Measurements from ENCODE around the gene ASTL.
"Not testable (repeated sequence)": the region's sequence is repeated elsewhere in the genome, so short reads cannot be mapped to it uniquely, and the experiment has no call there.

The ASTL gene

DNA sequence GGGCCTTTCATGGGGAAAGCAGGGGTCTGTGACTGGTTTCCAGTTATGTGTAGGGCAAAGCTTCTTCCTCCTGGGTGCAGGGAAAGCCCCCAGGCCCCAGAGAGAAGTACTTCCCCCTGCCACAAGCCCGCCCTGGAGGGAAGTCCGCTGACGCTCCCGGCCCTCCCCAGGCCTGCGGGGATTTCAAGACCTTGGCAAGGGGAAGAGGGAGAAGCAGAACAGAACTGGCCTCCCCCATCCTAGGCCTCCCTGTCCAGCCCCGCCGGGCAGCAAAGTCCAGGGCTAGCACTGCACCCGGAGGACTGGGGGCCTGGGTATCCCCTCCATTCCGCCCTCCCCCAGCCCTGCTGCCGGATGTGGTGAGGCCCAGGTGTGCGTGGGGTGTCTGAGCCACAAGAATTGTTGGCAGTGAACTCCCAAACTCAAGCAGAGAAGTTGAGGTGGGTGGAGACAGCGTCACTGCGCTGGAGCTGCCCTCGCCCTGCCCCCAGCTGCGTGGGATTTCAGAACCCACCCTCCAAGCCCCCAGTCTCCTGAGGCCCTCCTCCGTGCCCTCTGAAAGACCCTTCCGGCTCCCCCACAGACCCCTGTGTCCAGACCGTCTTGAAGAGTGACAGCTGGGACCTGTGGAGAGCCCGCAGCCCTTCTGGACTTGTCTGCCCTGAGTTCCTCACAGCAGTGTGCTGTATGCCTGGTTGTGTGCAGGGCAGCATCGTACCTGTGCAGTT, 8.0 kb upstream of the ASTL start:
- in situ Hi-C loops (cut with MboI; ENCODE audit: low sequenced_read_pairs) = no loop called here

DNA sequence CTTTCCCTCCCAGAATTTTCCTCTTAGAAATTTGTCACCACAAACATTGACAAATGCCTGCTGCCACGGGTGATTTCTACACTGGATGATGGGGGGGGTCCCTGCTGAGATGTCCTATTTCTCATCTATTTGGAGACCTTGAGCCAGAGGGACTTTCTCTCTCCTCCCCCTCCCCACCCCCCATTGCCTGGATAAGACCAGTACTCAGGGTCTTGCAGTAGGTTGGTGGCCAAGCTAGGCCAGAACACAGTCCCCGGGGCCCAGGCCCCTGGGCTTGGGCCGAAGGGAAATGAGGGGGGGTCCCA, 7.5 kb upstream of the ASTL start:
- in situ Hi-C loops (cut with MboI; ENCODE audit: low sequenced_read_pairs) = no loop called here

DNA sequence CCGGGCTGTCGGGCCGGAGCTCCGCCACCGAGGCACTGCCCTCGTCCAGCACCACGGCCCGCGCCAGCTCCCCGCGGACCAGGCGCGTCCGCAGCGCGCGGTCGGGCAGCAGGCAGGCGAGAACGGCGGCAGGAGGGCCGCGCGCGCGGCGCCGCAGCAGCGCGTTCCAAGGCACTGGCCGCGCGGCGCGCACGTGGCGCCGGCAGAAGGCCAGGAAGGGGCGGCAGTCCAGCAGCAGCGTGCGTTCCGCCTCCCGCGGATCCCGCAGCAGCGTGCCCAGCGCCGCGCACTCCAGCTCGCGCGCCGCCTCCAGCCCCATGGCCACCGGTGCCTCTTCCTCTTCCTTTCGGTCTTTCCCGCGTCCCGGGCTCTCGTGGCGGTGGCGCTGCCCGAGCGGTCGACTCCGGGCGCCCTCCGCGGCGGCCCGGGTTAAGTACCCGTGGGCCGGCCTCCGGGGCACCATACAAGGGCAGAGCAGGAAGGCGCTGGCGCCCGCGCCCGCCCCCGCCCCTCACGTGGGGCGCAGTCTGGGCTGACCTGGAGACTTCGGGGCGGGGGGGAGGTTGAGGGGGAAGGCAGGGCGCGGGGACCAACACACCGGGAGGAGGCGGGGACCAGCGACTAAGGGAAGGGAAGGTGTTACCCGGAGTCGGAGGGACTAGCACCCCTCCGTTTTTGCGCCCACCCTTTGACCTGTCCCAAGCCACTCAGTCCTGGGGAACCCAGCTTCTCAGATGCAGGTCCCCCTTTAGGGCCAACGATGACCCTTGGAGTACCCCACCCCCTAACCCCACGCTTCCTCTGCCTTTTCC, 6.9 kb upstream of the ASTL start, which contains the start of gene DUSP2:
DUSP2 (minus strand) TSS at position 405 of the 812 bp plus-strand sequence; CDS start at position 319, 86 bp downstream.
- in situ Hi-C loops (cut with MboI; ENCODE audit: low sequenced_read_pairs) = no loop called here

DNA sequence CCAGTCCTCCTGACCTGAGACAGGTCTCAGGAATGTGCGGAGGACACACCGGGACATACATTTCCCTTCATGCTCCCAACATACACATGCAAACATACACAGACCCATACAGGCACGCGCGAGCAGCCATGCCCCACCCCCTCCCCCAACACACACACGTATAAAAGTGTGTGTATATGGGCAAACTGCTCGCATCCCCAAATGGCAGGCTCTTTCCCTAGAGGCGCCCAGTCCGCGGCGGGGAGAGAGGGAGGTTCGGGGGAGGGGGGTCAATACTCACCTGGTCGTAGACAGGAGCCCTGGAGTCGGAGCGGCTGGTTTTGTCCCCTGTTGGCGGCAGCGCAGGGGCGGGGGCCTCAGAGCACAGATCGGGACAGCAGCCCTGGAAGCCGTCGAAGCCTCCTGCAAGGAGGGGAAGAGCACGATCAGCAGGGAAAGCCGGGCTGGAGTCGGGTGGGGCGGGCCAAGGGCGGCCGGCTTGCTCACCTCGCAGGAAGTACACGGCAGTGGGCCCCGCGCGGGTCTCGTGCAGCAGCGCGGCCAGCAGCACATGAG, 6.3 kb upstream of the ASTL start:
- in situ Hi-C loops (cut with MboI; ENCODE audit: low sequenced_read_pairs) = no loop called here

DNA sequence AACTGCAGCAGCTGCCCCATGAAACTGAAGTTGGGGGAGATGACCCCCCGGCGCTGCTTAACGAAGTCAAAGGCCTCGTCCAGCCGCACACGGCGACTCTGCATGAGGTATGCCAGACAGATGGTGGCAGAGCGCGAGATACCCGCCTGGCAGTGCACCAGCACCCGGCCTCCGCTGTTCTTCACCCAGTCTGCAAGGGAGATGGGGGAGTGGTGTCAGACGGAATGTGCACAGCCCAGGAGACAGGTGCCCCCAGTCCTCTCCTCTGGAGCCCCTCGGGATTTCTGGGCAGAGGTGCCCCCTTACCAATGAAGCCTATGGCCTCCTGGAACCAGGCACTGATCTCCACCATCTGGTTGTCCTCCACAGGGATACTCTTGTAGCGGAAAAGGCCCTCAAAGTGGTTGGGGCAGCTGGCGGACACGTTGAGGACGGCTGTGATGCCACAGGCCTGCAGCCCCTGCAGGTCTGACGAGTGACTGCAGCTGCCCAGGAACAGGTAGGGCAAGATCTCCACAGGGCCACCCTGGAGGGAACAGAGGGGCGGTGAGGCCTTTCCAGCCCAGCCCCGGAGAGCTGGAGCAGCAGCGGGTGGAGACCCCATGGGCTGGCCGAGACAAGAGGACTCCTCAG, 5.7 kb upstream of the ASTL start:
- in situ Hi-C loops (cut with MboI; ENCODE audit: low sequenced_read_pairs) = no loop called here

DNA sequence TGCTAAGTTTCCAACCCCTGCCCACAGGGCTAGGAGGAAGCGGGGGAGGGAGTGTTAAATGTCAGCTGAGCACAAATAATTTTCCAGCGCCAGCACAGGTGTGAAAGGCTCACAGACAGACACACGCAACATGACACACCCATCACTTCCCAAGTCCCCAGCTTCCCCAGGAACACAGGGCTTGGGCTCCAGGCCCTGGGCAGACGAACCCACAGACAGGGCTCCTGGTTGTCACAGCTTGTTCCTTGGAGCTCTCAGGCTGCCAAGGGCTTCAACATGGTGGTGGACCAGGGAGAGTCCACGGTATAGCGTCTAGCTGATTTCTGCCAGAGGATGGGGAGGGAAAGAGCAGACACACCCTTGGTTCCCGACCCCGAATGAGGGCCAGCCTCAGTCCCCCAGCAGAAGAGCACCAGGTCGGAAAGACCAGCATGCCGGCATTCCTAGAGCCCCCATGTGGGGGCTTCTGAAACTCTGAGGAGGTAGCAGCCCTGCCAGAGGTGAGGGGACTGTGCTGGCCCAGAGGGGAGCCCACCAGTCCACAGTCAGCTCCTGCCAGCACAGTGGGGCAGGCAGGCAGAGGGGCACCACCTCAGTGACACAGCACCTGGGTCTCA, 5.0 kb upstream of the ASTL start:
- in situ Hi-C loops (cut with MboI; ENCODE audit: low sequenced_read_pairs) = no loop called here

DNA sequence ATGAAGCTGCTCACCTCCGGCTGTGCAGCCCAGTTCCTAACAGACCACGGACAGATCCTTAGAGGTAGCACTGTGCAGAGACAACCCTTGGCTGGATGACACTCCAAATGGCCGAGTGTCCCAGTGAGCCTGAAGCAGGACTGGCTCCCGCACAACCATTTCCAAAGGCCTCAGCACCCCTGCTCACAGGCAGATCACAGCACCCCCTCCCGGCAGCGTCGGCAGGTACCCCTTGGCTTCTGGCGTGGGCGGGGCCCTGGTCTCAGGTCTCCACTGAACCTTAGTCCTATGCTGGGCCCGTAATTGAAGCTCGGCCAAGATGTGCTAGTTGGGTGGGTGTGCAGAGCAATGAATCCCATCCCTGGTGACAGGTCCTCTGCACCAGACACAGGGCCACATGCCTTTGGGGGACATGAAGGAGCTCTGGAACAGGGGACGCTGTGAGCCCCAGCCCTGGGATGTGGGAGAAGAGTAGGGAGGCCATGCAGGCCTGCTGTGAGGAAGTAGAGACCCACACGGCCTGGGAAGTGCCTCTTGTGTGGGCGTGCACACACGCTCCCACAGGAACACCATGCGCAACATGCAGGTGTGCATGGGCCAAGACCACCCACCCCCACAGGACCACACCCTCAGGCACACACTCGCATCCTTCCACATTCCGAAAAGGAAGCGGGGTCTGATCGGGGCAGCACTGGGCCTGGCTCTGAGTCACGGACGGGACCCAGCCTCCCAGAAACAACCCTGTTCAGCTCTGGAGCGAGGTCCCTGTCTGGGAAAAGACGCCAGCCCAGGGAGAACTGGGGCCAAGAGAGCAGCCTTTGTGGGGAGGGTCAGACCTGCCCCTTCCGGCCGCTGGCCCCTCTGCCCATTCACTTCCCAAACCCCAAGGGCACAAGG, 4.2 kb upstream of the ASTL start:
- in situ Hi-C loops (cut with MboI; ENCODE audit: low sequenced_read_pairs) = no loop called here

DNA sequence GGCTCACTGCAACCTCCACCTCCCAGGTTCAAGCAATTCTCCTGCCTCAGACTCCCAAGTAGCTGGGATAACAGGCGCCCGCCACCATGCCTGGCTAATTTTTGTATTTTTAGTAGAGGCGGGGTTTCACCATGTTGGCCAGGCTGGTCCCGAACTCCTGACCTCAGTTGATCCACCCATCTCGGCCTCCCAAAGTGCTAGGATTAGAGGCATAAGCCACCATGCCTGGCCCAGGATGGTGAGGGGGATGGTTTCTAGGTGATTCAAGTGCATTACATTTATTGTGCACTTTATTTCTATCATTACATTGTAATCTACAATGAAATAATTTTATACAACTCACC, 3.3 kb upstream of the ASTL start:
- in situ Hi-C loops (cut with MboI; ENCODE audit: low sequenced_read_pairs) = not testable (repeated sequence)

DNA sequence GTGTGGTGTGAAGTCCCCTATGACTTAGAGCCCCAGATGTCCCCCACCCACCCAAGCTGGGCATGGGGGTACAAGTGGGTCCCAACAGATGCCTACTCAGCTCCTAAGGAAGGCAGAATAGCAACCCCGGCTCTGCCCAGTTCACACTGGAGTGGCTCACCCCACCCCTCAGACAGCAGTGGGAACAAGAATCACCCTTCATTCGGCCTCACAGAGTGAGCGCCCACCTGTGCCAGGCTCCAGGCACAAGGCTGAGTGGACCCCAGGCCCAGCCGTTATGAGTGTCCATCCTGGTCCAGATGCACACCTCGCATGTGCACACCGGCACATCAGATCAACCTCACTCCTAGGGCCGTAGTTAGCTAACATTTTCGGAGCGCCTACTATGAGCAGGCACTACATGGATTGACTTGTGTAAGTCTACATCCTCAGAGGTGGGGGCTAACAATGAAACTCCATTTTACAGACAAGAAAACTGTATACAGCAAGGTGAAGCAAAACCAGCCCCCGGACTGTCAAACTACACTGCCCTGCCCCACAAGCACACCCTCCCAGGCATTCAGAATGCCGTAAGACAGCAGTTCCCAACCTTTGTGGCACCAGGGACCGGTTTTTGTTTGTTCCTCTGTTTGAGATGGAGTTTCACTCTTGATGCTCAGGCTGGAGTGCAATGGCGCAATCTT, 2.8 kb upstream of the ASTL start:
- in situ Hi-C loops (cut with MboI; ENCODE audit: low sequenced_read_pairs) = no loop called here

DNA sequence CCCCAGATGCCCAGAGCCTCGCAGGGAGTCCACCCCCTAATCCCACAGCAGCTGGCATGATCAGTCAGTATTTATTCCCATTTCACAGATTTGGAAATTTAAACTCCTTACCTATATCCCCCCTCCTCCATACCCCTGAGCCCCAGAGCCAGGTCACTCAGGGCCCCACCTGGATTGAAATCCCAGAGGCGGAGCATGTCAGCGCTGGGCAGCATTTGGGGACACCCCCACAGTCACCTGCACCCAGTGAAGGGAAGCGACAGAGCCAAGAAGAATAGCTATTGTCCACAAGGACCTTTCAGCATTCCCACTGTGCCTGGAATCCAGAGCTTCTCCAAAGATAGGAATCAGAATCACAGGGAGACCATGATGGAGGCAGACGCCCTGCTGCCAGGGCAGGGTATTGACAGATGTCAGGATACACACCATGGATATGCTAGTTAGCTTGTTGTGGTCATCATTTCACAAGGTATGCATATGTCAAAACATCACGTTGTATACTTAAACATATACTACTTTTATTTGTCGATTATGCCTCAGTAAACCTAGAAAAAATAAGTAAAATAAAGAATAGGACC, 968 bp upstream of the ASTL start:
- in situ Hi-C loops (cut with MboI; ENCODE audit: low sequenced_read_pairs) = no loop called here

DNA sequence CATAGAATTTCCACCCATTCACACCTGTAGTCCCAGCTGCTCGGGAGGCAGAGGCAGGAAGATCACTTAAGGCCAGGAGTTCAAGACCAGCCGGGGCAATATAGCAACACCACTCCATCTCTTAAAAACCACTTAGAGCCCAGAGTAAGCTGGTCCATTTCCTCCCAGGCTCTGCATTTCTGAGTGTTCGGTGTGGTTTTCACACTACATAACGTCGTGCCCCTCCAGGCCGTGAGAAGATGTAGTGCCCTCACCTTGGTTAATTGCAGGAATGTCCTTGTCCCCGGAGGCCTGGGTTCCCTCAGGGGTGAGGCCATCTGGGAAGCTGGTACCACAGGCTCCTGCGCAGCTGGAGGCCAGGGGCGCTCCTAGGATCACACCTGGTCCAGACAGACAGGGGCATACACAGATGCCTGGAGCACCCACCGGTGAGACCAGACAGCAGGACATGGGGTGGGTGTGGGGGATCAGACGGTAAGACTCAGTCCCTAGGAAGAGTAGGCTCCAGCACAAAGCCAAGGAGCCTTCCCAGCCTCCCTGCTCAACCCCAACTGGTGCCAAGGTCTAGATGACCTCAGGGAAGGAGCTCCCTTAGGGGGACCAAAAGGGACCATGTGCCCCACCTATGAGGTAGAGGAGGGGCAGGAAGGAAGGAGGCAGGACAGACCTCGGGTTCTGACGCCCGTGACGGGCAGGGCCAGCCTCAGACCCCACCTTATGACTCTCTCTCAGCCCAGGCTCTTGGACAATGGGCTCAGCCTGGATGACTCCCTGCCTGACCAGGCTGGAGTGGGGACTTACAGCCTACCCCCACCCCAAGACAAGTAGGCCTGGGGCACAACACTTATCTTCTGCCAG, 752 bp downstream of the ASTL start:
- in situ Hi-C loops (cut with MboI; ENCODE audit: low sequenced_read_pairs) = no loop called here

DNA sequence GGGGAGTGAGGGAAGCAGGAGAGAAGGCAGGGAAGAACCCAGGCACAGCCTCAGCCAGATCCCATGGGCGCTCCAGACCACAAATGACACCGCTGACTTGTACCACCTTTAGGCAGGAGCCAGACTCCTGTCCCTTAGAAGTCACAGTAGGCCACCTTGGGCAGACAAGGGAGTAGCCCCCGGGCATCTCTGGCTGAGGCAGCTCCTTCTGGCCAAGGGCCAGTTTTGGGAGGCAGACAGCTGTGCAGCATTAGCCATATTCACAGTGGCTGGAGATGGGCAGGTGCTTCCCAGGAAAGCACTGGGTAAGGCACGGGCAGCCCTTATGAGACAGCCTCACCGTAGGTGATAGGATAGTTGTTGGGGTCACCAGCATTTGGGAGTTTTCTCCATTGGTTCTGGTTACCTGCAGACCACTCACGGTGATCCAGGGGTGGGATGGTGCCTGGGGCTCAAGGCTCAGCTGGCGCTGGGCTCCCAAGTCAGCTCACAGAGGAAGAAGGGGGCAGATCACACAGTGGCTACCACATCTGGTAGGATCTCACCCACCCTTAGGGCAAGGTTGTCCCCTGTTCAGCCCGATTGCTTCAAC, 2.1 kb downstream of the ASTL start:
- in situ Hi-C loops (cut with MboI; ENCODE audit: low sequenced_read_pairs) = no loop called here

DNA sequence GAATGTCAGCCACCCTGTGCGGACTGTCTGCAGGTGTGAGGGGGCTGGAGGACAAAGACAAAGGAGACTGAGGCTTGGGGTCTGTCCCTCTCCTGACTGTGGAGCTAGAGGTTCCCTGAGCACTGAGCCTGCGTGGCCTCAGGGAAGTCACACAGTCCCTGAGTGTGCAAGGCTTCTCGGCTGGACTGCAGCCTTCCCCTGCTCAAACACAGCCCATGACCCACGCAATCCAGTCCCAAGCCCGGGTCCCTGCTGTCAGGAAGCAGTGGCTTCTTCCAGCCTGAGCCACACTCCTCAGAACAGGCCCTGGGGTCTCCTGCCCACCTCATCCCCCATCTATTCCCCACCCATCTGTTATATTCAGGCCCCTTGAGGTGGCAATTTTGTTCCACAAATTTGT, 2.7 kb downstream of the ASTL start:
- in situ Hi-C loops (cut with MboI; ENCODE audit: low sequenced_read_pairs) = no loop called here

DNA sequence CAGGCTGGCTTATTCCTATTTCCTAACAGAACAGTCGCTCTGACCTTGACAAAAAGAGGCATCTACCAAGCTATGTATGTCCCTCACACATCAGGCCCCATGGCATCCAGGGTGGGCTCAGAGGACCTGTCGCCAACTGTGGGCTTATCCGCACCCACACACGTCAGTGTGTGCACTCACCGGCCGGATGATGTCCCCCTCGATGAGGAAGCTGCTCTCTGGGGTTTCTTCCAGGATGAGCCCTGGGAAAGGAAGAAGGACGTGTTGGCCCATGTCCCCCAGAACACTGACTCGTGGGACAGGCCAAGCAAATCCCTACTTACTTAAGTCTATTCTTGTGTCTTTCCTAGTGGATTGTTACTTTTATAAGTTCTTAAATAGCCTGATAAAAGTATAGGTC, 3.1 kb downstream of the ASTL start:
- in situ Hi-C loops (cut with MboI; ENCODE audit: low sequenced_read_pairs) = no loop called here

DNA sequence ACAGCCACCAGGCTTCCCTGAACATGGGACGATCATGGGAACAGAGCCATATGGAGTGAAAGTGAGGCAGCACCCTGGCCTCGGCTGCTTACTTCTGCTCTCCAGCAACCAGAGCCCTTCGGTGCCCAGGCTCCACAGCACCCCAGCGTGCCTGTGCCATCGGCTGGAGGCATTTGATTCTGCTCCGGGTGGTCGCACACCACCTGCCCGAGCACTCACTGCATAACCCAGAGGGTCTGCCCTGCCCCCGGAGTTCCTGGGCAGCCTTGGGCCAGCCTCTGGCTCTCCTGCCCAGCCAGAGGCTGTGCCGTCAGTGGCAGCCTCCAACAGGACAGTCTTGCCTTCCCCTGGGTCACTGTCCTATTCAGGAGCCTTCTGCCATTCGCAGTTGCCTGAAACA, 3.9 kb downstream of the ASTL start:
- in situ Hi-C loops (cut with MboI; ENCODE audit: low sequenced_read_pairs) = no loop called here

DNA sequence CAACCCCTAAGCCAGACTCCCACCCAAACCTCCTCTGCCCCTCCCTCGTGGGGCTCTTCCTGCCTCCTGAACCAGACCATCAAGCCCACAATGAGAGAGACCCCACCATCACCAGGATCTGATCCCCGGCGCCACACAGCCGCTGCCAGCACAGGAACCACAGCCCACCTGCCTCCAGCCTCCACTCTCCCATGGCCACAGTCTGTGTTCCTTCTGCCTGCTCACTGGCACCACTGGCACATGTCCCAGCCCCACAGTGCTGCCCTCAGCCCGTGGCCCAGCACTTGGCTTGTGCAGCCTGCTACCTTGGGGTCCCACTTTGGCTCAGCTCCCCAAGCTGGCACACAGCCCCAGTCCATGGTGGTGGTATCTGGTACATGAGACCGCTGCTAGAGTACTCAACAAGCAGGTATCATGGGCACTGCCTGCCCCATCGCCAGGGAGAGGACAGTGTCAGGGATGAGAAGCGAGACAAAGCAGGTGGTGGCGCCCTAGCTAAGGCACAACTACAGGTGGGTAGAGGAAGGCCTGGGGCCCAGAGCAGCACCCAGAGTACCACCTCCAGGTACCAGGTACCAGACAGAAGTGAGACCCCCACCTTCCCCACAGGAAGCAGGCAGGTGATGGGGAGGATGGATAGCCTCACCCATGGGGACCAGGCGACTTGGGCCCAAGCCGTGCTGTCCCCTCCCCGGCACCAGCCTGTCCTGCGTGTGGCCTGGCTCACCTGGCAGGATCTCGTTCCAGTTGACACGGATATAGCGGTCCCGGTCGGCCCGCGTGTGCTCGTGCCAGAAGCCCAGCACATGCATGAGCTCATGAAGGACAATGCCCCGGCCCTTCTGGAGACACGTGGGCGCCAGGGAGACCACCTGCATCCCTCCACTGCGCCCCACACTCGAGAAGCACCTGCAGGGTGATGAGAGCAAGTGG, 6.2 kb downstream of the ASTL start:
- in situ Hi-C loops (cut with MboI; ENCODE audit: low sequenced_read_pairs) = no loop called here

DNA sequence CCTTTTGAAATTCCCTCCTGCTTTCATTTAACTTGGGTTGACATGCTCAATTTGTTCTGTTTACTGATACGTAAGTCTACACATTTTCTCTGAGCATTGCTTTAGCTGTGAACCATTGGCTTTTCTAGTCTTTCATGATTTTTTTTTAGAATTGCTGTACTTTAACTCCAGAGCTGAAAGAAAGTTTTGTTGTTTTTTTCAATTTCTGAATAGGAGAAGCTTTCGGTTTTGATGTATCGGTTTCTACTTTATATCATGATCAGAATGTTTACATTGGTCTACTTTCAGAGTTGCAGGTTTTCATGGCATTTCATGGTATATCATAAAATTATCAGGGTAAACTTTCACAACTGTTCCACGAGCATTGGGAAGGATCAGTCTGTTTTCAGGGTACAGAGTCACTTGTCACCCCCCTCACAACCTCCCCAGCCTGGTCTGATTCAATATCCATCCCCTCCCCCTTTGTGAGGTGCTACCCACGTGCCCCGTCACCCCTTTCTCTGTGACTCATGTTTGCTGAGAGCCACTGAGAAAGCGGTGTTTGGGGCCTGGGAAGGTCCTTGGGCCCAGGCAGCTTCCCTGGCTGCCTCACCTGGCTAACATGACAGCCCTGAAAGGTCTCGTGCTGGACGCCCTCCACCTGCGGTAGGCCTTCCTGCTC, 7.0 kb downstream of the ASTL start:
- in situ Hi-C loops (cut with MboI; ENCODE audit: low sequenced_read_pairs) = no loop called here

All from HL-60/S4 (cell line).